Measurements from ENCODE around the gene CYREN. TPM values are rescaled to one million over a fixed set of nuclear protein-coding genes. Genes with fewer than 3 reads are reported as not detected.
"Not testable (repeated sequence)": the region's sequence is repeated elsewhere in the genome, so short reads cannot be mapped to it uniquely, and the experiment has no call there.

The CYREN gene
- total RNA-seq, 1 experiment from 2014 or later: 49.6 TPM

- Histone ChIP-seq H3K36me3 (ENCODE audit: control insufficient read depth, insufficient read depth, low read length) (no peaks in the 10 kb centered on the region), H3K4me1 (ENCODE audit: control insufficient read depth, insufficient read depth, low read length) (no peaks in the 10 kb centered on the region), H3K9me3 (ENCODE audit: control insufficient read depth, insufficient read depth, low read depth, low read length) (peaks cover 10% of the 10 kb centered on the region; the same call in 1 of the 2 replicates), H3K4me3 (ENCODE audit: low read depth in 2 of 2, low read length in 2 of 2) (no peak overlapping the region), H3K27ac (ENCODE audit: low read length) (no peak overlapping the region), H3K27me3 (ENCODE audit: control insufficient read depth, insufficient read depth, low read length) (no peaks in the 10 kb centered on the region)
- ATAC-seq: no peak
- in situ Hi-C loops (cut with HindIII; ENCODE audit: low pct_unique_long_range_greater_than_20kb, low sequenced_read_pairs): no loop called here
- POLR2A ChIA-PET: no interaction called here
- intact Hi-C loops (cut with micrococcal nuclease; ENCODE audit: unreplicated experiment): loop anchor here (10.0 kb wide), 1 partner anchor 59 kb away; the partner anchor contains the start of gene STRA8
- no TSS peak for BruUV-seq (replicated peaks)
- no peak for DNase-seq (ENCODE audit: low read depth, low spot score)
- CTCF ChIA-PET: no interaction called here
- no peak for TF ChIP-seq POLR2AphosphoS5 (IDR thresholded peaks at IDR 0.05; ENCODE audit: low read depth, low read length)
- no peak for TF ChIP-seq REST (IDR thresholded peaks at IDR 0.05; ENCODE audit: insufficient read depth in 1 of 2, low read depth in 2 of 2, low read length in 1 of 2)
- no peak for TF ChIP-seq SIN3A (IDR thresholded peaks at IDR 0.05; ENCODE audit: borderline replicate concordance, insufficient read depth, low read depth, low read length)
- no peak for TF ChIP-seq TCF7L2 (IDR thresholded peaks at IDR 0.05; ENCODE audit: low read depth, low read length)
- no peak for TF ChIP-seq CTCF (IDR thresholded peaks at IDR 0.05)
Observed at GRCh38 chr7:135175931-135176330, 5.4 kb upstream of the CYREN start.

- TF ChIP-seq REST (IDR thresholded peaks at IDR 0.05; ENCODE audit: insufficient read depth in 1 of 2, low read depth in 2 of 2, low read length in 1 of 2) (no peak), CTCF (IDR thresholded peaks at IDR 0.05) (no peak), POLR2AphosphoS5 (IDR thresholded peaks at IDR 0.05; ENCODE audit: low read depth, low read length) (no peak), TCF7L2 (IDR thresholded peaks at IDR 0.05; ENCODE audit: low read depth, low read length) (no peak), SIN3A (IDR thresholded peaks at IDR 0.05; ENCODE audit: borderline replicate concordance, insufficient read depth, low read depth, low read length) (no peak)
- H3K27me3 ChIP-seq (ENCODE audit: control insufficient read depth, insufficient read depth, low read length): no peaks in the 10 kb centered on the region
- ChIA-PET CTCF (no interaction called here), POLR2A (no interaction called here)
- DNase-seq (ENCODE audit: low read depth, low spot score) (no peak), ATAC-seq (no peak)
- no peak overlapping the region for H3K27ac ChIP-seq (ENCODE audit: low read length)
- intact Hi-C loops (cut with micrococcal nuclease; ENCODE audit: unreplicated experiment): loop anchor here (10.0 kb wide), 1 partner anchor 60 kb away; the partner anchor contains the start of gene STRA8
- 0 out of 2 replicates have a peak, but pooled peaks cover 1% of the 10 kb centered on the region for H3K9me3 ChIP-seq (ENCODE audit: control insufficient read depth, insufficient read depth, low read depth, low read length)
- no peak overlapping the region for H3K4me3 ChIP-seq (ENCODE audit: low read depth in 2 of 2, low read length in 2 of 2)
- no TSS peak for BruUV-seq (replicated peaks)
- peaks cover under 1% of the 10 kb centered on the region; the same call in 1 of the 2 replicates for H3K36me3 ChIP-seq (ENCODE audit: control insufficient read depth, insufficient read depth, low read length)
- in situ Hi-C loops (cut with HindIII; ENCODE audit: low pct_unique_long_range_greater_than_20kb, low sequenced_read_pairs): no loop called here
- H3K4me1 ChIP-seq (ENCODE audit: control insufficient read depth, insufficient read depth, low read length): no peaks in the 10 kb centered on the region
Observed at GRCh38 chr7:135174941-135175340, 4.4 kb upstream of the CYREN start.

- H3K36me3 ChIP-seq (ENCODE audit: control insufficient read depth, insufficient read depth, low read length); DNase-seq (ENCODE audit: low read depth, low spot score); ATAC-seq; H3K27me3 ChIP-seq (ENCODE audit: control insufficient read depth, insufficient read depth, low read length); H3K4me3 ChIP-seq (ENCODE audit: low read depth in 2 of 2, low read length in 2 of 2); H3K9me3 ChIP-seq (ENCODE audit: control insufficient read depth, insufficient read depth, low read depth, low read length); in situ Hi-C loops (cut with HindIII; ENCODE audit: low pct_unique_long_range_greater_than_20kb, low sequenced_read_pairs); H3K4me1 ChIP-seq (ENCODE audit: control insufficient read depth, insufficient read depth, low read length); CTCF ChIA-PET; H3K27ac ChIP-seq (ENCODE audit: low read length); POLR2A ChIA-PET; BruUV-seq (replicated peaks): not testable (repeated sequence)
- intact Hi-C loops (cut with micrococcal nuclease; ENCODE audit: unreplicated experiment): loop anchor here (10.0 kb wide), 1 partner anchor 61 kb away; the partner anchor contains the start of gene STRA8
Observed at GRCh38 chr7:135173916-135174315, 3.4 kb upstream of the CYREN start.

Data from Panc1 (cell line).